Panc1 (cell line): ENCODE measurements around the gene OSBPL10.
"Not testable (repeated sequence)": the region's sequence is repeated elsewhere in the genome, so short reads cannot be mapped to it uniquely, and the experiment has no call there.

Source experiments
- TF ChIP-seq, protein P1 (sequence below), 2 experiments: IDR thresholded peaks; 2 replicates each; pipeline ENCODE4 v1.6.1; 2011 to 2012; ENCODE audit warnings: low read depth in 2 of 2, control low read depth in 1 of 2, low read length in 1 of 2, mild to moderate bottlenecking in 1 of 2, moderate library complexity in 1 of 2; ENCODE audit not compliant: insufficient read depth in 1 of 2
- TF ChIP-seq, protein P2 (sequence below): fragments of 450-650 bp; IDR thresholded peaks from 2 replicates; pipeline ENCODE4 v1.5.1; 2017; ENCODE audit warnings: mild to moderate bottlenecking

DNA sequence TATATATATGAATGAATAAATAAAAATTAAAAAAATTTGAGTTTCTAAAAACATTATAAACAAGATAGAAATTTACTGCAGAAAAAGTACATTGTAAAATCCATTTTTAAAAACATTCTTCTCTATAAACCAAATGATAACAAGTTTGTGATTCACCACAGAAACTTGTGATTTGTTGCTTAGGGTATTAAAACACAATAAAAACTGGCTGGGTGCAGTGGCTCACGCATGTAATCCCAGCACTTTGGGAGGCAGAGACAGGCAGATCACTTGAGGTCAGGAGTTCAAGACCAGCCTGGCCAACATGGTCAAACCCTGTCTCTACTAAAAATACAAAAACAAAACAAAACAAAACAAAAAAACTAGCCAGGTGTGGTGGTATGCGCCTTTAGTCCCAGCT lies 197.2 kb downstream of the OSBPL10 start:
- TF ChIP-seq, protein P1, sequence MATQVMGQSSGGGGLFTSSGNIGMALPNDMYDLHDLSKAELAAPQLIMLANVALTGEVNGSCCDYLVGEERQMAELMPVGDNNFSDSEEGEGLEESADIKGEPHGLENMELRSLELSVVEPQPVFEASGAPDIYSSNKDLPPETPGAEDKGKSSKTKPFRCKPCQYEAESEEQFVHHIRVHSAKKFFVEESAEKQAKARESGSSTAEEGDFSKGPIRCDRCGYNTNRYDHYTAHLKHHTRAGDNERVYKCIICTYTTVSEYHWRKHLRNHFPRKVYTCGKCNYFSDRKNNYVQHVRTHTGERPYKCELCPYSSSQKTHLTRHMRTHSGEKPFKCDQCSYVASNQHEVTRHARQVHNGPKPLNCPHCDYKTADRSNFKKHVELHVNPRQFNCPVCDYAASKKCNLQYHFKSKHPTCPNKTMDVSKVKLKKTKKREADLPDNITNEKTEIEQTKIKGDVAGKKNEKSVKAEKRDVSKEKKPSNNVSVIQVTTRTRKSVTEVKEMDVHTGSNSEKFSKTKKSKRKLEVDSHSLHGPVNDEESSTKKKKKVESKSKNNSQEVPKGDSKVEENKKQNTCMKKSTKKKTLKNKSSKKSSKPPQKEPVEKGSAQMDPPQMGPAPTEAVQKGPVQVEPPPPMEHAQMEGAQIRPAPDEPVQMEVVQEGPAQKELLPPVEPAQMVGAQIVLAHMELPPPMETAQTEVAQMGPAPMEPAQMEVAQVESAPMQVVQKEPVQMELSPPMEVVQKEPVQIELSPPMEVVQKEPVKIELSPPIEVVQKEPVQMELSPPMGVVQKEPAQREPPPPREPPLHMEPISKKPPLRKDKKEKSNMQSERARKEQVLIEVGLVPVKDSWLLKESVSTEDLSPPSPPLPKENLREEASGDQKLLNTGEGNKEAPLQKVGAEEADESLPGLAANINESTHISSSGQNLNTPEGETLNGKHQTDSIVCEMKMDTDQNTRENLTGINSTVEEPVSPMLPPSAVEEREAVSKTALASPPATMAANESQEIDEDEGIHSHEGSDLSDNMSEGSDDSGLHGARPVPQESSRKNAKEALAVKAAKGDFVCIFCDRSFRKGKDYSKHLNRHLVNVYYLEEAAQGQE (IDR thresholded peaks at IDR 0.05; ENCODE audit: insufficient read depth in 1 of 2, low read depth in 2 of 2, low read length in 1 of 2) = not testable (repeated sequence)
- TF ChIP-seq, protein P2, sequence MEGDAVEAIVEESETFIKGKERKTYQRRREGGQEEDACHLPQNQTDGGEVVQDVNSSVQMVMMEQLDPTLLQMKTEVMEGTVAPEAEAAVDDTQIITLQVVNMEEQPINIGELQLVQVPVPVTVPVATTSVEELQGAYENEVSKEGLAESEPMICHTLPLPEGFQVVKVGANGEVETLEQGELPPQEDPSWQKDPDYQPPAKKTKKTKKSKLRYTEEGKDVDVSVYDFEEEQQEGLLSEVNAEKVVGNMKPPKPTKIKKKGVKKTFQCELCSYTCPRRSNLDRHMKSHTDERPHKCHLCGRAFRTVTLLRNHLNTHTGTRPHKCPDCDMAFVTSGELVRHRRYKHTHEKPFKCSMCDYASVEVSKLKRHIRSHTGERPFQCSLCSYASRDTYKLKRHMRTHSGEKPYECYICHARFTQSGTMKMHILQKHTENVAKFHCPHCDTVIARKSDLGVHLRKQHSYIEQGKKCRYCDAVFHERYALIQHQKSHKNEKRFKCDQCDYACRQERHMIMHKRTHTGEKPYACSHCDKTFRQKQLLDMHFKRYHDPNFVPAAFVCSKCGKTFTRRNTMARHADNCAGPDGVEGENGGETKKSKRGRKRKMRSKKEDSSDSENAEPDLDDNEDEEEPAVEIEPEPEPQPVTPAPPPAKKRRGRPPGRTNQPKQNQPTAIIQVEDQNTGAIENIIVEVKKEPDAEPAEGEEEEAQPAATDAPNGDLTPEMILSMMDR = not testable (repeated sequence)
